Measurements from ENCODE around the gene GET3.
A peak's percentile ranks its signal among the peaks of the same experiment; 100 is the strongest.

GET3 gene

DNA sequence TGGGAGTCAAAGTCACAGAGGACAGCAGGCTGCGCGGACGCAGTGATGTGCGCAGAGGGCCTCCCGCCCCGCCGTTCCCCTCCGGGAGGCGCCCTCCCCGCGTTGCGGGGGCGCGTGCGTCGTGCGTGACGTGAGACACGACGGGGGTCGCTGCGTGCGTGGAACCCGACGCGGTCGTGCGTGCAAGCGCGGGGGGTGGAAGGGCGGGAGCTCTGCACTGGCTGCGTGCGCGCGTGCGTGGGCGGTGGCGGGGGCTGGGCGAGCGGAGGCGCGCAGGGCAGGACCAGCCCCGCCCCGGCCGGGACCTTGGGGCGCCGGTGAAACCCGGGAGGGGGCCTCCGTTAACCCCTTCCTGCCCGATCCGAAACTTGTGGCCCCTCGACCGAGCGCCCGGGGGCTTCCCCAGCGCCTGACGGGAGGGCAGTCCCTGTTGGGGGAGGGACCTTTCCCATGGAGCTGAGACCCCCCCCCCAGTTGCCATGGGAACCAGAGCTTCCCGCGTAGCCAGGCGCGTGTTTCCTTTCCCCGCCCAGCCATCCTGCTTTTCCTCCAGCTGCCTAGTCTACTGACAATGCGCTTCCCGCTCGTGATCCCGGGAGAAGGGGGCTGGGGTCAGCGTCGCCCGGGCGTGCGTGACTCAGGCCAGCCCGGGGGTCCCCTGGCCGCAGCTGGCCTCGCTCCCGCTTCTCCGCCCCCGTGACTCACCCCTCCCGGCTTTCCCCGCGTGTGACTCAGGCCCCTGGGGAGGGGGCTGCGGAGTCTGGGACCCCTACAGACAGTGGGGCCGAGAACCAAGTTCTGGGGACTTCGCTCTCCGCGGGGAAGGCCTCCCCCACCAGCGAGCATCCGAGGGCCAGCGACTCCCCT is 45.4 kb downstream of the GET3 start:
- DNase-seq: peak; percentile 41 to 66

DNA sequence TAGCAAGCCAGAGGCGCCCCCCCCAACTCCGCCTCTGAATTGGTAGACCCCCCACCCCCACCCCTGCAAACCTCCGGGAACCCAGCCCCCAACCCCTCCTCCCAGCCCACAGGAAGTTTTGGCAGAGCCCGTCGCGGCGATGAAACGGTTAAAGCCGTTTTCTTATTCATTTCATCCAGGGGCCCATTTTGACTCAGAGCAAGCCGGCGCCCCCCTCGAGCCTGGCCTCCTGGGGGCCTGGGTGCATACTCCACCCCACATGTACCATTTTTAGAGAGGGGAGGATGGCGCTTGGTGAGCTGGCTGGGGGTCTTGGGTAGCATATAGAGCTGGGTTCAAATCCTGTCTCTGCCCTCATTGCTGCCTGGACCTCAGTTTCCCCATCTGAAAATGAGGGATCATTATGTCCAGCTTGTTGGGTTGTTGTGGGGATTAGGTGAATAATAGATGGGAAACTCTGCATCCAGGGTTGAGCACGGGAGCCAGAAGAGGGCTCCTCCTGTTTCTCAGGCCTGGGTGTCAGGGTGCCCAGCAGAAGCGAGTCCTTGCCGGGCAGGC is 46.1 kb downstream of the GET3 start:
- no peak for DNase-seq

DNA sequence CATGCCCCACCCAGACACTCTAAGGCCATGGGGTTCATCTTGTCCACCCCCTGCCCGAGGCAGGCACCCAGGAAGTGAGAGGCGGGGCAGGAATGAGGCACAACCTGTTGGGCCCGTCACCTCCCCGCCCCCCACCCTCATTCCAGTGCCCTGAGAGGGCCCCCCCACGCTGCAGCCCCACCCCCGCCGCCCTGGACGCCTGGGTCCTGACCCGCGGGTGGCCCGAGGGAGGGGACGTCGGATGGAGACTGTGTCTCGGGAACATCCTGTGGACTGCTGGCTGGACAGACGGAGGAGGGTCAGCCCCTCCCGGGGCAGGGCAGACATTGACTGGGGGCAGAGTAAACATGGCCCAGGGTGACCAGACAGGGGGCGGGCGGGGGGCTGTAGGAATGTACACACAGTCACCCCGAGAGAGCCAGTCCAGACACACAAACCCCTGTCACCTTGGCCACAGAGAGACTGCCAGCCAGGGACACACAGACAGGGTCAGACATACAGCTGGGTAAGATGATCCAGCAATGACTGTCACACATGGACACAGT is 46.6 kb downstream of the GET3 start:
- no peak for DNase-seq

GRCh38 chr19:12784394-12784870 is 47.1 kb downstream of the GET3 start:
- DNase-seq: no peak

DNA sequence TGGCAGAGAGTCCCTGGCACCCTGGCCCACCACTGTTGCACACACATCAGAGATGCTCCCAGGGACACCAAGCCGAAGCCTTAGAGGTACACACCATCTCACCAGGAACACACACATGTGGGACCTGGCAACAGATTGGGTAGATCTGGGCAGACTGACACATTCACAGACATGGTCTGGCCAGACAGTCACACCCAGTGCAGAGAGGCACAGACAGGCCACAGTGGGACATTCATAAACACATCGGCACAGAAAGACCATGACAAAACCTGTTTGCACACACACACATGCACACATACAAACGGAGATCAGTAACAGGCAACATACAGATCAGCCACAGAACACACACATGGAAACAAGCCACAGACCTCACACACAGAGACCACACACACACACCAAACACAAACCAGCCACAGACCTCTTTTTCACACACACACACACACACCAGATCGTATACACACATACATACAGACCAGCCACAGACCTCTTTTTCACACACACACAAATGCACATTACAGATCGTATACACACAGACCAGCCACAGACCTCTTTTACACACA is 47.7 kb downstream of the GET3 start:
- DNase-seq: no peak

GRCh38 chr19:12785431-12786031 is 48.2 kb downstream of the GET3 start:
- DNase-seq: peak; percentile 56 to 59

DNA sequence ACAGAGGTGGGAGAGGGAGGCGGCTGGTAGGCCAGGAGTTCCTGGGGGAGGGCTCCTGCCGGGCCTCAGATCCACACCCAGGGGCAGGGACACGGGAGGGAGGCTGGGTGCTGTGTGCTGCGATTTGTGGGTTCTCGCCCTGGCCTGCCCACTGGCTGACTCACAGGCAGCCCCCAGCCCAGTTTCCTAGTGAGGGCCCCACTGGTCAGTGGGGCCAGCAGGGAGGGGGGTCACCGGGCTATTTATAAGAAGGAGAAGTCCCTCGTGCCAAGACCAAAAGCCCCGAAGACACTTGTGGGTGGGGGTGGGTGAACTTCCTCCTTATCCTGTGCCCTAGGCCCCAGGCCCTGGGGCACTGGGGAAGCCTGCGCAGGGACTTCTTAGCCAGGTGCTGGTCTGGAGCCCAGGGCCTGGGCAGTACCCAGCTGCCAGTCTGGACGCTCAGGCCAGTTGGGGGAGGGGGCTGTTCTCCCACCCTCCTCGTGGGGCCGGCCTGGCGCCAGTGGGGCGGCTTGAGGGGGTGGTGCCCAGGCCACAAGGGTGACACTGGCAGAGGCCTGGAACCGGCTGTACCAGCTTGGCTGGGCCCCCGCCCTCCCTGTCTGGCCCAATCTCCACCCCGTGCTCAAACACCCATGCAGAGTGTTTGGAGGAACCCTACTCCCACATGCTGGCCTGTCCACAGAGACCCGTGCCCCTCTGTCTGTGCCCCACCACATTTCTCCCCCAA is 49.0 kb downstream of the GET3 start:
- peak; percentile 66 to 69 for DNase-seq

DNA sequence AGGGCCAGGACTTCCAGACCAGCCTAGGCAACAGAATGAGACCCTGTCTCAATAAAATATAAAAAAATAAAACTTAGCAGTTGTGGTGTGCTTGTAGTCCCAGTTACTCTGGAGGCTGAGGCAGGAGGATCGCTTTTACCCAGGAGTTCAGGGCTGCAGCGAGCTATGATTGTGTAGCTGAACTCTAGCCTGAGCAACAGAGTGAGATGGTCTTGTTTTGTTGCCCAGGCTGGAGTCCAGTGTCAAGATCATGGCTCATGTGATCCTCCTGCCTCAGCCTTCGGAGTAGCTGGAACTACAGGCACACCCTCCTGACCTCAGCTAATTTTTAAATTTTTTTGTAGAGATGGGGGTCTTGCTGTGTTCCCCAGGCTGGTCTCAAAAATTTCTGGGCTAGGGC is 49.7 kb downstream of the GET3 start:
- DNase-seq: no peak

- no peak for DNase-seq
Measured at GRCh38 chr19:12787458-12787857, 50.2 kb downstream of the GET3 start.

GRCh38 chr19:12788042-12788681 is 50.9 kb downstream of the GET3 start:
- DNase-seq: no peak

- DNase-seq: peak in 1 of 2 experiments; percentile 23
Measured at GRCh38 chr19:12788682-12789097, 51.4 kb downstream of the GET3 start.

- DNase-seq: no peak
Measured at GRCh38 chr19:12789098-12789903, 52.0 kb downstream of the GET3 start.

GRCh38 chr19:12789904-12790619 is 52.8 kb downstream of the GET3 start:
- DNase-seq: peak; percentile 96 to 100

- DNase-seq: no peak
Measured at GRCh38 chr19:12790628-12791344, 53.5 kb downstream of the GET3 start.

GRCh38 chr19:12791345-12792050 is 54.2 kb downstream of the GET3 start, which contains the start of gene JUNB:
Gene JUNB, plus strand, starts transcription at chr19:12791486. Its CDS starts 286 bp downstream, at chr19:12791772.
- peak; percentile 80 to 86 for DNase-seq

GRCh38 chr19:12792051-12792852 is 55.0 kb downstream of the GET3 start:
- peak; percentile 64 to 68 for DNase-seq

DNA sequence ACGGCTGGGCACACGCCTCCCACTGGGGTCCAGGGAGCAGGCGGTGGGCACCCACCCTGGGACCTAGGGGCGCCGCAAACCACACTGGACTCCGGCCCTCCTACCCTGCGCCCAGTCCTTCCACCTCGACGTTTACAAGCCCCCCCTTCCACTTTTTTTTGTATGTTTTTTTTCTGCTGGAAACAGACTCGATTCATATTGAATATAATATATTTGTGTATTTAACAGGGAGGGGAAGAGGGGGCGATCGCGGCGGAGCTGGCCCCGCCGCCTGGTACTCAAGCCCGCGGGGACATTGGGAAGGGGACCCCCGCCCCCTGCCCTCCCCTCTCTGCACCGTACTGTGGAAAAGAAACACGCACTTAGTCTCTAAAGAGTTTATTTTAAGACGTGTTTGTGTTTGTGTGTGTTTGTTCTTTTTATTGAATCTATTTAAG is 55.6 kb downstream of the GET3 start:
- DNase-seq: no peak
